Activated CD8-positive, alpha-beta memory T cell treated with anti-CD3 and anti-CD28 coated beads for 1 hour (primary cell): ENCODE results near the gene FOXK2.

ENCODE experiments used
- DNase-seq, 2 donors: peaks; one replicate each; pipeline ENCODE4 v3.0.0-alpha.2; 2020; ENCODE audit warnings: low read depth in 1 of 2; ENCODE audit errors: extremely low read depth in 1 of 2

The FOXK2 gene

DNA sequence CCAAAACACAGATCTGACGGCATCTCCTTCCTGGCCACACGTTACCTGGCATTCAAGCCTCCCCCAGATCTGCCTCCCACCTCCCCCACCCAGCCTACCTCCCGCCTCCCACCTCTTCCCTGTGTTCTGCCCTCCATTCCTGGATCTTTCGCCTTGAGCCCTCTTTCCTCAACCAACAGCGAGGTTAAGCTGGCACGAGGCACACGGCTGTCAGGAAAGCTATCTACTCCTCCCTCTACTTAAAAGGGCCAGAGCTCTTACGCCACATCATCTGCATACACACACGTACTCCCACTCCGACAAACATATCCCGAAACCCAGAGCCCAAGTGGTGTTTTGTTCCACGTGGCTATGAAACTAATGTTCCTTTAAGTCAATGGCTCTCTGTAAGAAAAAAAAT lies 110.7 kb downstream of the FOXK2 start:
- no peak for DNase-seq

GRCh38 chr17:82631544-82631943 lies 112.0 kb downstream of the FOXK2 start:
- no peak for DNase-seq

GRCh38 chr17:82632451-82632850 lies 112.9 kb downstream of the FOXK2 start:
- DNase-seq: no peak

GRCh38 chr17:82633343-82633742 lies 113.8 kb downstream of the FOXK2 start:
- DNase-seq: no peak

- DNase-seq: no peak
Observed at GRCh38 chr17:82636626-82637598, 117.4 kb downstream of the FOXK2 start.

GRCh38 chr17:82638183-82638773 lies 118.7 kb downstream of the FOXK2 start:
- DNase-seq: no peak

DNA sequence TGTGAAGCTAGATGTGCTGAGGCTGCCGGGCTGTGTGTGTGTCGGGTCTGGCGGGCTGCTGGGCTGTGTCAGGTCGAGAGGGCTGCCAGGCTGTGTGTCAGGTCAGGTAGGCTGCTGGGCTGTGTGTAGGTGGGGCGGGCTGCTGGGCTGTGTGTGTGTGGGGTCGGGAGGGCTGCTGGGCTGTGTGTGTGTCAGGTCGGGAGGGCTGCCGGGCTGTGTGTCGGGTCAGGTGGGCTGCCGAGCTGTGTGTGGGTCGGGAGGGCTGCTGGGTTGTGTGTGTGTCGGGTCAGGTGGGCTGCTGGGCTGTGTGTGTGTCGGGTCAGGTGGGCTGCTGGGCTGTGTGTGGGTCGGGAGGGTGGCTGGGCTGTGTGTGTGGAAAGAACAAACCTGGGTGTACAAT lies 120.1 kb downstream of the FOXK2 start:
- DNase-seq: no peak

GRCh38 chr17:82640036-82640435 lies 120.5 kb downstream of the FOXK2 start:
- DNase-seq: no peak

- DNase-seq: no peak
Observed at GRCh38 chr17:82642022-82642421, 122.5 kb downstream of the FOXK2 start.

DNA sequence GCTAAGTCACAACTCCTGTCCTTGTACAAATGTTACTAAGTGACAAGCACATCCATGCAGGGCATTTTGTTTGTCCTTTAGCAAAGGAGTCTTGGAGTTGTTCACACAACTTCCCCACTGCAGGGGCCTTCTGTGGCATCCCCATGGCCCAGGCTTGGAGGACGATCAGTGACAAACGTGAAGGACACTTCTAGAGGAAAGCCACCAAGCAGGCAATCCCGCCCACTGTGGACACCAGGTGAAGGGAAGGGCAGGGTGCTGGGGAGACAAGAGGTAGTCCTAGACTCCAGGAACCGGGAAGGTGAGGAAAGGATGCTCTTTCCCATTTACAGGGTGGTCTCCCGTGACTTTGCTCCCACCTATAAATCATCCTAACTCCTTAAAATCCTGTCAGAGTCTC lies 124.6 kb downstream of the FOXK2 start:
- no peak for DNase-seq

GRCh38 chr17:82645516-82645915 lies 126.0 kb downstream of the FOXK2 start:
- DNase-seq: no peak

GRCh38 chr17:82647593-82648164 lies 128.1 kb downstream of the FOXK2 start:
- DNase-seq: peak in 1 of 2 donors; percentile 31

GRCh38 chr17:82648165-82648668 lies 128.7 kb downstream of the FOXK2 start, which contains the start of gene WDR45B:
TSS of gene WDR45B (minus strand) at chr17:82648444. CDS start at chr17:82648340, 104 bp downstream.
- peak; percentile 64 to 68 for DNase-seq

GRCh38 chr17:82648742-82649331 lies 129.3 kb downstream of the FOXK2 start:
- no peak for DNase-seq

DNA sequence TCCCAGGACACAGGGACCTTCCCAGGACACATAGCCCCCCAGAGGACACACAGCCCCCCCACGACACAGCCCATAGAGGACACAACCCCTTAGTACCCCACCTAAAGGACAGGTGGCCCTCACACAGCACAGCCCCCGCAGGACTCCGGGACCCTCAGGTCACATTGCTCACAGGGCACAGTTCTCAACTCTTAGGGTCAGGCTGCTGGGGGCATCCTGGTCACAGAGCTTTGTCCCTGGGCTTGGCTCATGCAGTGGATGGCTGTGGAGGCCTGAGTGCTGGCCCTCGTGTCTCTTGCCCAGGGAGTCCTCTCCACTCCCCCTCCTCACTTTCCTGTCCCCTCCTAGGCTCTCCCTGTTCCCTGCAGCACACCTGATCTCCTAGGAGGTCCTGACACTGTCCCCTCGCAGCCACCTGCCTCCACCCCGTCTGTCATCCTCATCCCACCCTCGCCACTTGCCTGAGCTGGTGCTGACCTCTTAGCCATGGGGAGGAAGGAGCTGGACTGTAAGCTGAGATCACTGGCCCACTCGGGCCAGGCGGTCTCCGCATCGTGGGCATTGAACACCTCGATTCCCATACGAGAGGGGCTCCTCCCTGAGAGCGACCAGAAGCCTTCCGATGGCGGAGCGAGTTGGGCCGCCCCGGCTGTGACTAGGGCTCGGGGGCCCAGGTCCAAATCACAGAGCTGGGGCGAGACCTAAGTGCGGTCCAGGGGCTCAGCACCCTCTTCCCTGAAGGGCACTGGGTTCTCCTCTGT lies 130.1 kb downstream of the FOXK2 start:
- no peak for DNase-seq

DNA sequence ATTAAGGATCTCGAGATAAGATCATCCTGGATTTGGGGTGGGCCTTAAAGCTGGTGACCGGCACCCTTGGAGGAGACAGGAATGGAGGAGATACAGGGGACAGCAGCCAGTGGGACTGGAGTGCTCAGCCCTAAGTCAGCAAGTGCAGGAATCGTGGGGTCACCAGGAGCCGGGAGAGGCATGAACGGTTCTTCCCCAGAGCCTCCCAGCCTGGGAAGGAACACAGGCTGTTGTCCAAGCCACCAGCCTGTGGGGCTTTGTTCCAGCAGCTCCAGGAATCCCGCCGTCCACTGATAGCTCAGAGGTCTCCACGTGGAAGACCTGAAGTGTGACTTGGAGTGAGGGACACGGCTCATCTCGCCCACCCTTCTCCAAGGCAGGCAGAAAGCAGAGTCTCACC lies 131.2 kb downstream of the FOXK2 start:
- DNase-seq: no peak

DNA sequence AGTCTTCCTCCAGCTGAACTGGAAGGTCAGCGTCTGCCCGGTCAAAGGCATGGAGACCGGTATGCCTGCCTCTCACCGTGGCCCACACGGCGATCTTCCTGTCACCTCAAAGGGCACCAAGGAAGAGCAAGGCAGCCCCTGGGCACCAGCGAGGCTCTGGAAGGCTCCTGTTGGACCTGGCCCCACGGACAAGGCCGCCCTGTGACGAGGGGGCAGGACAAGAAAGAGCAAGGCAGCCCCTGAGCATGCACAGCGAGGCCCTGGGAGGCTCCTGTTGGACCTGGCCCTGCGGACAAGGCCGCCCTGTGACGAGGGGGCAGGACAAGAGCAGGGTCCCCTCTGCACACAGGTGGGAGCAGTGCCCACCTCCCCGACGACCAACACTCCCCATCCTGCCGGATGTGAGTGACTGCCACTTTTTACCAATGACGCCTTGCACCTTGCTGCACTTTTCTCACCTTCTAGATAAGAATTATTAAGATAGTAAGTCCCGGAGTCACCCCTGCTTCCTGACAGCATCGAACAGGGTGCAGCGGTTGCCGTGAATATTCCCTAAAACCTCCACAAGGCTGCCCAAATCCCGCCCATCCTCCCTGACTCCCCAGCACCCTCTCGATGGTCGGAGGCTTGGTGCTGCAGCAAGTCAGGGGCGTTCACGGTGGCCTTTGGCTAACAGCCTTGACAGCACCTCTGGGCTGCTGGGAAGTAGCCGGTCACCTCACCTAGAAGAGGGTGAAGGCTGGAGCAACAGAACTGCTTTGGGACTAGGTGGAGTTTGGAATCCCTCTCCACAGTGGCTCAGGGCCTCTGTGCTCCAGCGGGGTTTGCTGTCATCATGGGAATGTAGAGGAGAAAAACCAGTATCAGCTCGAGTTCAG lies 134.4 kb downstream of the FOXK2 start:
- DNase-seq: no peak
